K562 (cell line): Measurements from ENCODE around the gene POLR1C. TPM values are rescaled to one million over a fixed set of nuclear protein-coding genes. Genes with fewer than 3 reads are reported as not detected.

Source experiments
- ARID1B ChIP-seq: fragments of 450-650 bp; IDR thresholded peaks from 2 replicates; pipeline ENCODE4 v1.6.1; 2016; ENCODE audit warnings: antibody characterized with exemption, mild to moderate bottlenecking, inconsistent platforms
- CBFA2T2 ChIP-seq: fragments of 450-650 bp; conservative IDR thresholded peaks from 2 replicates; pipeline ENCODE4 v1.6.1; 2017; ENCODE audit warnings: mild to moderate bottlenecking
- CHCHD3 ChIP-seq: fragments of 250-450 bp; sonication (Bioruptor Pico); IDR thresholded peaks from 2 replicates; pipeline ENCODE4 v2.1.2; 2022; ENCODE audit warnings: mild to moderate bottlenecking
- CXXC5 ChIP-seq: fragments of 250-450 bp; sonication (Bioruptor Pico); IDR thresholded peaks from 2 replicates; pipeline ENCODE4 v1.8.0; 2022; ENCODE audit warnings: inconsistent platforms, mild to moderate bottlenecking, moderate library complexity
- DMBX1 ChIP-seq: fragments of 250-450 bp; sonication (Bioruptor Pico); IDR thresholded peaks from 2 replicates; pipeline ENCODE4 v1.8.0; 2022; ENCODE audit warnings: inconsistent platforms, mild to moderate bottlenecking, moderate library complexity, borderline replicate concordance
- ETV1 ChIP-seq: fragments of 450-650 bp; conservative IDR thresholded peaks from 2 replicates; pipeline ENCODE4 v1.6.1; 2016; ENCODE audit warnings: missing genetic modification characterization, control low read depth, low read depth, missing compliant biosample characterization
- POLR2AphosphoS2 ChIP-seq: IDR thresholded peaks from 2 replicates; pipeline ENCODE4 v1.6.1; 2012; ENCODE audit warnings: low read length, improper control_type of control experiment
- POLR2B ChIP-seq: fragments of 450-650 bp; IDR thresholded peaks from 2 replicates; pipeline ENCODE4 v1.6.1; 2018; ENCODE audit warnings: low read depth; ENCODE audit not compliant: partially characterized antibody
- POLR2H ChIP-seq: IDR thresholded peaks from 2 replicates; pipeline ENCODE4 v1.6.1; 2016; ENCODE audit warnings: missing genetic modification characterization, low read depth, mild to moderate bottlenecking, control low read depth, missing compliant biosample characterization, moderate library complexity
- RBFOX2 ChIP-seq: fragments of 200-400 bp; formaldehyde crosslinking; IDR thresholded peaks from 2 replicates; pipeline ENCODE4 v1.6.1; 2017; ENCODE audit warnings: low read depth, mild to moderate bottlenecking, low read length, moderate library complexity
- RCOR1 ChIP-seq, 2 experiments: IDR thresholded peaks; 2 replicates each; pipeline ENCODE4 v1.6.1; 2012; ENCODE audit warnings: low read depth in 2 of 2, low read length in 2 of 2, borderline replicate concordance in 1 of 2, improper control_type of control experiment in 1 of 2
- SMARCA4 ChIP-seq: fragments of 450-650 bp; IDR thresholded peaks from 2 replicates; pipeline ENCODE4 v1.6.1; 2016
- ZEB2 ChIP-seq: fragments of 450-650 bp; IDR thresholded peaks from 2 replicates; pipeline ENCODE4 v1.6.1; 2016
- ZNF644 ChIP-seq: fragments of 200-800 bp; sonication (Bioruptor generic); IDR thresholded peaks from 2 replicates; pipeline ENCODE4 v1.6.1; 2016; ENCODE audit warnings: low read depth, missing genetic modification characterization, missing compliant biosample characterization
- ZNF699 ChIP-seq: fragments of 250-450 bp; sonication (Bioruptor Pico); IDR thresholded peaks from 2 replicates; pipeline ENCODE4 v1.8.0; 2021; ENCODE audit warnings: mild to moderate bottlenecking, moderate library complexity; ENCODE audit not compliant: insufficient replicate concordance
- polyA plus RNA-seq, 8 experiments: library from polyadenylated mRNA; depleted of rRNA in 4 of 8; stranded (reverse) in 5 of 8; unstranded in 3 of 8; fragments of >200 nt; fragmentation: Nextera tagmentation in 2 of 8; fragmentation: Illumina TruSeq in 1 of 8; extraction: Ambion mirVana in 2 of 8; extraction: Trizol in 1 of 8; gene quantifications; 2 replicates each; pipeline versions ENCODE4 v1.2.1 to v1.2.3, GENCODE V29; 2011 to 2014; ENCODE audit warnings: inconsistent platforms in 1 of 8, missing spikeins in 1 of 8
- total RNA-seq, 7 experiments: library from RNA; depleted of rRNA in 6 of 7; stranded (reverse); fragments of >200 nt in 6 of 7; fragmentation: Illumina TruSeq in 2 of 7; extraction: Trizol in 2 of 7; gene quantifications; 2 replicates each; pipeline versions ENCODE4 v1.2.1 to v1.2.3, GENCODE V29; 2011 to 2021; ENCODE audit warnings: low replicate concordance in 1 of 7
- TF ChIP-seq, protein P1 (sequence below), 2 experiments: fragments of 450-650 bp in 1 of 2; sonication (generic) in 1 of 2; formaldehyde crosslinking in 1 of 2; IDR thresholded peaks in 1 of 2; conservative IDR thresholded peaks in 1 of 2; 2 replicates each; pipeline versions ENCODE4 v1.6.1 to v1.8.1; 2016 to 2023; ENCODE audit warnings: mild to moderate bottlenecking in 2 of 2, moderate library complexity in 2 of 2, inconsistent platforms in 1 of 2, missing genetic modification reagents in 1 of 2

POLR1C gene
- total and polyA plus RNA-seq, 9 of the 15 experiments (the other 6 are each of a cell fraction or from before 2014, with no cell fraction given) = 83.5 to 429 (median 120) TPM

- TF ChIP-seq POLR2B (peak; percentile 13), RCOR1 (IDR thresholded peaks at IDR 0.05; ENCODE audit: borderline replicate concordance in 1 of 2, low read depth in 2 of 2, low read length in 2 of 2) (peak in 1 of 2 experiments; percentile 77; a peak in 2 of 4 replicates), ZEB2 (peak; percentile 83), DMBX1 (CRISPR knock-in tag) (peak; percentile 41; the same call in 1 of the 2 replicates), SMARCA4 (0 out of 2 replicates have a peak, but pooled peaks have one; percentile 30), ARID1B (peak; percentile 42), POLR2AphosphoS2 (peak; percentile 81; the same call in 1 of the 2 replicates), ZNF699 (CRISPR knock-in tag) (no peak), CXXC5 (CRISPR knock-in tag) (peak; percentile 39; the same call in 1 of the 2 replicates), RBFOX2 (0 out of 2 replicates have a peak, but pooled peaks have one; percentile 25), ZNF644 (tag) (no peak), CBFA2T2 (peak; percentile 41), CHCHD3 (CRISPR knock-in tag) (no peak), POLR2H (no peak), ETV1 (0 out of 2 replicates have a peak, but pooled peaks have one; percentile 22)
- TF ChIP-seq, protein P1, sequence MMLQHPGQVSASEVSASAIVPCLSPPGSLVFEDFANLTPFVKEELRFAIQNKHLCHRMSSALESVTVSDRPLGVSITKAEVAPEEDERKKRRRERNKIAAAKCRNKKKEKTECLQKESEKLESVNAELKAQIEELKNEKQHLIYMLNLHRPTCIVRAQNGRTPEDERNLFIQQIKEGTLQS (IDR thresholded peaks at IDR 0.05) = peak; percentile 7; the same call in 1 of the 2 replicates
- TF ChIP-seq, protein P1 (CRISPR knock-in tag; conservative IDR thresholded peaks at IDR 0.05) = no peak
Observed at GRCh38 chr6:43524483-43524961, 7.6 kb downstream of the POLR1C start (continued).
